ENCODE measurements around the gene ABHD12.

The ABHD12 gene

GRCh38 chr20:25258828-25259227 lies 131.8 kb downstream of the ABHD12 start:
- H3K4me3 ChIP-seq (replicated peaks; ENCODE audit: insufficient read depth, low read length), result no peak overlapping the region
- DNase-seq (ENCODE audit: low read depth in 1 of 2, low spot score in 1 of 2), result no peak
- TF ChIP-seq CTCF (IDR thresholded peaks at IDR 0.05; ENCODE audit: insufficient read depth, low read length), result no peak
- TF ChIP-seq SPI1 (IDR thresholded peaks at IDR 0.05; ENCODE audit: borderline replicate concordance, low read depth), result no peak
- TF ChIP-seq REST (IDR thresholded peaks at IDR 0.05; ENCODE audit: insufficient replicate concordance, low read depth), result no peak
- no peak for TF ChIP-seq POLR2AphosphoS5 (IDR thresholded peaks at IDR 0.05; ENCODE audit: low read depth)
- TF ChIP-seq GABPA (IDR thresholded peaks at IDR 0.05; ENCODE audit: low read depth), result no peak
- no peaks in the 10 kb centered on the region for H3K27me3 ChIP-seq (ENCODE audit: insufficient read depth, poor library complexity, severe bottlenecking)
- no peak overlapping the region for H3K27ac ChIP-seq (replicated peaks)

DNA sequence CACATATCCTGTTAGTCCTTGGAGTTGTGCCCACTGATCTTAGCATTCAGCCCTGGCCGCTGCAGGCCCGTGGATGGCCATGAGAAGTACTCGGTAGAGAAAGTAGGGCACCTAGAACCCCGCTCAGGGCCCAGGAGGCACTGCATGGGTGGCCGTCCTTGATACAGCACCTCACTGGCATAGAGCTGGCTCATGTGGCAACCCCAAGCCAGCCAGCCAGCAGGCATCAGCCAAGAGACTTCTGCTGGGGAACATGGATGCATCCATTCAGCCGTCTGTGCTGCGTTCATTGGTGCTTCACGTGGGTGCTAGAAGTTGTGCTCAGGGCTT lies 132.2 kb downstream of the ABHD12 start:
- H3K27me3 ChIP-seq (ENCODE audit: insufficient read depth, poor library complexity, severe bottlenecking), result no peaks in the 10 kb centered on the region
- no peak for DNase-seq (ENCODE audit: low read depth in 1 of 2, low spot score in 1 of 2)
- no peak overlapping the region for H3K27ac ChIP-seq (replicated peaks)
- no peak for TF ChIP-seq POLR2AphosphoS5 (IDR thresholded peaks at IDR 0.05; ENCODE audit: low read depth)
- no peak for TF ChIP-seq REST (IDR thresholded peaks at IDR 0.05; ENCODE audit: insufficient replicate concordance, low read depth)
- no peak for TF ChIP-seq CTCF (IDR thresholded peaks at IDR 0.05; ENCODE audit: insufficient read depth, low read length)
- no peak for TF ChIP-seq GABPA (IDR thresholded peaks at IDR 0.05; ENCODE audit: low read depth)
- no peak overlapping the region for H3K4me3 ChIP-seq (replicated peaks; ENCODE audit: insufficient read depth, low read length)

DNA sequence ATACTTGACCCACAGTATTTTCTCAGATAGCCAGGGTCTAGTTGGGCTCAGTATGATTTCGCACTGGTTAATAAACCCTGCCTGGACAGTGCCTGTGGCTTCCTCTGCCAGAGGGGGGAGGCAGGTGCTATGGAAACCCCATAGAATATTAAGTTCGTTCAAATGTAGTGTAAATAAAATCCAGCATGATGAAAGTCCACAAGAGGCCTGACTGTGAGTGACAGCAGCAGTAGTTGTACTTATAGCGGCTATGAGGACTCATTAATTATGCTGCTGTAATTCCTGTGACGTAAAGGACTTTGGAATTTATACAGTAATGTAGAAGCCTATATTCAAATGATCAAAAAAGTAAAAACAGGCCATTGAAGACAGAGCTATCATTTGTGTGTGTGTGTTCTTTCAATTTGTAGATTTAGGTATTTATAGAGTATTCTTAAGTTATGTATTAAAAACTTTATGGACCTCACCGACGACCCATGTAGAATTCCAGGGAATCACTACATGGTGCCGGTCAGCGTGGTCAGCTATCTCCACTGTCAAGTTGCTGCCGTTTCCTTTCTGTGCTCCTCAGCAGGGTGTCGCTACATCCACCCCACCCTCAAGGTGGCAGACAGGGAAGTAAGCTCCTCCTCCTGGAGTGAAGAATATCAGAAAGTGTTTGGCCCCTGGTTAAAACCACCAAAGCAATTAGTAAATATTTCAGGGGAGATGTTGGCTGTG lies 132.7 kb downstream of the ABHD12 start:
- no peak for DNase-seq (ENCODE audit: low read depth in 1 of 2, low spot score in 1 of 2)
- Histone ChIP-seq H3K27ac (replicated peaks) (no peak overlapping the region), H3K27me3 (ENCODE audit: insufficient read depth, poor library complexity, severe bottlenecking) (no peaks in the 10 kb centered on the region), H3K4me3 (replicated peaks; ENCODE audit: insufficient read depth, low read length) (no peak overlapping the region)
- TF ChIP-seq POLR2AphosphoS5 (IDR thresholded peaks at IDR 0.05; ENCODE audit: low read depth) (no peak), REST (IDR thresholded peaks at IDR 0.05; ENCODE audit: insufficient replicate concordance, low read depth) (no peak), SPI1 (IDR thresholded peaks at IDR 0.05; ENCODE audit: borderline replicate concordance, low read depth) (no peak), CTCF (IDR thresholded peaks at IDR 0.05; ENCODE audit: insufficient read depth, low read length) (no peak), GABPA (IDR thresholded peaks at IDR 0.05; ENCODE audit: low read depth) (no peak)
